HepG2 (cell line): ENCODE data around the gene TRNP1. TPM values are rescaled to one million over a fixed set of nuclear protein-coding genes. Genes with fewer than 3 reads are reported as not detected.

Experiments used
- ATF7 ChIP-seq, 2 experiments: fragments of 450-650 bp in 1 of 2; sonication (generic) in 1 of 2; formaldehyde crosslinking in 1 of 2; IDR thresholded peaks; 2 replicates each; pipeline versions ENCODE4 v1.4.0 to v1.6.1; 2016 to 2020; ENCODE audit warnings: antibody characterized with exemption in 1 of 2, mild to moderate bottlenecking in 1 of 2, missing genetic modification reagents in 1 of 2
- NFATC3 ChIP-seq: sonication (generic); formaldehyde crosslinking; IDR thresholded peaks from 2 replicates; pipeline ENCODE4 v1.5.1; 2020; ENCODE audit warnings: mild to moderate bottlenecking, missing genetic modification reagents
- NONO ChIP-seq, 2 experiments: fragments of 450-650 bp in 1 of 2; sonication (generic) in 1 of 2; formaldehyde crosslinking in 1 of 2; IDR thresholded peaks in 1 of 2; conservative IDR thresholded peaks in 1 of 2; 2 replicates each; pipeline versions ENCODE4 v1.6.1 to v1.8.0; 2017 to 2022; ENCODE audit warnings: mild to moderate bottlenecking in 1 of 2, missing genetic modification reagents in 1 of 2, moderate library complexity in 1 of 2
- TAF1 ChIP-seq: sonication (generic); formaldehyde crosslinking; IDR thresholded peaks from 2 replicates; pipeline ENCODE4 v1.4.0; 2020; ENCODE audit warnings: missing genetic modification reagents
- polyA plus RNA-seq, 8 experiments: library from polyadenylated mRNA; depleted of rRNA in 3 of 8; stranded (reverse) in 7 of 8; unstranded in 1 of 8; fragments of >200 nt; fragmentation: Illumina TruSeq in 4 of 8; extraction: Trizol in 4 of 8; gene quantifications; 2 replicates each; pipeline versions ENCODE4 v1.2.1 to v1.2.3, GENCODE V29; 2011 to 2016; ENCODE audit warnings: low read depth in 4 of 8, missing spikeins in 1 of 8, mixed read lengths in 1 of 8; ENCODE audit not compliant: insufficient read depth in 1 of 8
- total RNA-seq, 5 experiments: library from RNA; depleted of rRNA; stranded (reverse); fragments of >200 nt; fragmentation: Illumina TruSeq; extraction: Trizol; gene quantifications; 2 replicates each; pipeline ENCODE4 v1.2.3, GENCODE V29; 2016; ENCODE audit warnings: low read depth in 1 of 5
- TF ChIP-seq, protein P1 (sequence below): sonication (generic); formaldehyde crosslinking; IDR thresholded peaks from one replicate; pipeline ENCODE4 v1.5.1; 2020; ENCODE audit warnings: mild to moderate bottlenecking, missing genetic modification reagents; ENCODE audit errors: not compliant biosample characterization
- TF ChIP-seq, protein P2 (sequence below): sonication (generic); formaldehyde crosslinking; IDR thresholded peaks from 2 replicates; pipeline ENCODE4 v1.4.0; 2020; ENCODE audit warnings: low read depth, missing genetic modification reagents
- TF ChIP-seq, protein P3 (sequence below): sonication (generic); formaldehyde crosslinking; IDR thresholded peaks from 2 replicates; pipeline ENCODE4 v1.8.0; 2022; ENCODE audit warnings: mild to moderate bottlenecking, missing genetic modification reagents, moderate library complexity
- TF ChIP-seq, protein P4 (sequence below): sonication (generic); formaldehyde crosslinking; IDR thresholded peaks from 2 replicates; pipeline ENCODE4 v1.9.0; 2022; ENCODE audit warnings: low read depth, missing genetic modification reagents

The TRNP1 gene
- total and polyA plus RNA-seq, 2 of the 13 experiments (the other 11 are each of a cell fraction or from before 2014, with no cell fraction given) = 42.0 to 158 TPM

DNA sequence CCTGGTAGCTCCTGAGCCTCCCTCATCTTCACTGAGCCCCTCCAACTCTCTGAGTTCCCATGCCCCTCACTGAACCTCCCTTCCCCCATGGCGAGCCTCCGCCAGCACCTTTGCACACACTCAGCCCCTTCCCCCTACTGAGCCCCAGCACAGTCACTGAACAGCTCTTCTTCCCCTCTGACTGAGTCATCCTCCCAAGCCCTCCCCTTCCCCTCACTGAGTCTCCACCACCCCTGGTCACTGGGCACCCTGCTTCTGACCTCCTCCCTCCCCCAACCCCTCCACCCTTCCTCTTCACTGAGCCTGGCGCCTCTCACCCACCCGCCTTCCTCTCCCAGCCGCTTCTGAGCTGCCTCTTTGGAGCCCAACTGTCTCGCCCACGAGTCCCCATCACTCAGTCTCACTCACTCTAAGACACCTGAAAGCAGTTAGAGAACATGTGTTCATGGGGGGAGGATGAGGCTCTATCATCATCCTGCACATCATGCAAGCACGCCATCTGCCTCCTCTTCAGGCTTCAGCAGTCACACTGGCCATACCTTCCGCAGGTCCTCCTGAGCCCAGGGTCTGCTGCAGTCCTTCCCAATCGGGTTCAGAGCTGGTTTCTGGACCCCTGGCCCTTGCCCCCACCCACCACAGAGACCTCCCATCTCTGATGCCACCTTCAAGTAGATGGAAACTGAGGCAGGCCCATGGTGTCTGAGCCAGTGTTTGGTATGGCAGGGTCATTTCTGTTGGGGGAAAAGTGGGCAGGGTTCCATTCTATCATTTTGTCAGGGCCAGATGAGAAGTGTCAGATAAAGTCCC is 2.0 kb upstream of the TRNP1 start (continued):
- TF ChIP-seq, protein P1, sequence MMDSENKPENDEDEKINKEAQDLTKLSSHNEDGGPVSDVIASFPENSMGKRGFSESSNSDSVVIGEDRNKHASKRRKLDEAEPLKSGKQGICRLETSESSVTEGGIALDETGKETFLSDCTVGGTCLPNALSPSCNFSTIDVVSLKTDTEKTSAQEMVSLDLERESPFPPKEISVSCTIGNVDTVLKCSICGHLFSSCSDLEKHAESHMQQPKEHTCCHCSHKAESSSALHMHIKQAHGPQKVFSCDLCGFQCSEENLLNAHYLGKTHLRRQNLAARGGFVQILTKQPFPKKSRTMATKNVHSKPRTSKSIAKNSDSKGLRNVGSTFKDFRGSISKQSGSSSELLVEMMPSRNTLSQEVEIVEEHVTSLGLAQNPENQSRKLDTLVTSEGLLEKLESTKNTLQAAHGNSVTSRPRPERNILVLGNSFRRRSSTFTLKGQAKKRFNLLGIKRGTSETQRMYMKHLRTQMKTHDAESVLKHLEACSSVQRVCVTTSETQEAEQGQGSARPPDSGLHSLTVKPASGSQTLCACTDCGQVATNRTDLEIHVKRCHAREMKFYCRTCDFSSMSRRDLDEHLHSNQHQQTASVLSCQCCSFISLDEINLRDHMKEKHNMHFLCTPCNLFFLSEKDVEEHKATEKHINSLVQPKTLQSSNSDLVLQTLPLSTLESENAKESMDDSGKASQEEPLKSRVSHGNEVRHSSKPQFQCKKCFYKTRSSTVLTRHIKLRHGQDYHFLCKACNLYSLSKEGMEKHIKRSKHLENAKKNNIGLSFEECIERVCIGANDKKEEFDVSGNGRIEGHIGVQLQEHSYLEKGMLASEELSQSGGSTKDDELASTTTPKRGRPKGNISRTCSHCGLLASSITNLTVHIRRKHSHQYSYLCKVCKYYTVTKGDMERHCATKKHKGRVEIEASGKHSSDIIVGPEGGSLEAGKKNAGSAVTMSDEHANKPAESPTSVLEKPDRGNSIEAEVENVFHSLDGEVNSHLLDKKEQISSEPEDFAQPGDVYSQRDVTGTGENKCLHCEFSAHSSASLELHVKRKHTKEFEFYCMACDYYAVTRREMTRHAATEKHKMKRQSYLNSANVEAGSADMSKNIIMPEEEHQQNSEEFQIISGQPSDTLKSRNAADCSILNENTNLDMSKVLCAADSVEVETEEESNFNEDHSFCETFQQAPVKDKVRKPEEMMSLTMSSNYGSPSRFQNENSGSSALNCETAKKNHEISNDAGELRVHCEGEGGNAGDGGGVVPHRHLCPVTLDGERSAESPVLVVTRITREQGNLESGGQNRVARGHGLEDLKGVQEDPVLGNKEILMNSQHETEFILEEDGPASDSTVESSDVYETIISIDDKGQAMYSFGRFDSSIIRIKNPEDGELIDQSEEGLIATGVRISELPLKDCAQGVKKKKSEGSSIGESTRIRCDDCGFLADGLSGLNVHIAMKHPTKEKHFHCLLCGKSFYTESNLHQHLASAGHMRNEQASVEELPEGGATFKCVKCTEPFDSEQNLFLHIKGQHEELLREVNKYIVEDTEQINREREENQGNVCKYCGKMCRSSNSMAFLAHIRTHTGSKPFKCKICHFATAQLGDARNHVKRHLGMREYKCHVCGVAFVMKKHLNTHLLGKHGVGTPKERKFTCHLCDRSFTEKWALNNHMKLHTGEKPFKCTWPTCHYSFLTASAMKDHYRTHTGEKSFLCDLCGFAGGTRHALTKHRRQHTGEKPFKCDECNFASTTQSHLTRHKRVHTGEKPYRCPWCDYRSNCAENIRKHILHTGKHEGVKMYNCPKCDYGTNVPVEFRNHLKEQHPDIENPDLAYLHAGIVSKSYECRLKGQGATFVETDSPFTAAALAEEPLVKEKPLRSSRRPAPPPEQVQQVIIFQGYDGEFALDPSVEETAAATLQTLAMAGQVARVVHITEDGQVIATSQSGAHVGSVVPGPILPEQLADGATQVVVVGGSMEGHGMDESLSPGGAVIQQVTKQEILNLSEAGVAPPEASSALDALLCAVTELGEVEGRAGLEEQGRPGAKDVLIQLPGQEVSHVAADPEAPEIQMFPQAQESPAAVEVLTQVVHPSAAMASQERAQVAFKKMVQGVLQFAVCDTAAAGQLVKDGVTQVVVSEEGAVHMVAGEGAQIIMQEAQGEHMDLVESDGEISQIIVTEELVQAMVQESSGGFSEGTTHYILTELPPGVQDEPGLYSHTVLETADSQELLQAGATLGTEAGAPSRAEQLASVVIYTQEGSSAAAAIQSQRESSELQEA (CRISPR knock-in tag) = no peak
- TF ChIP-seq, protein P2, sequence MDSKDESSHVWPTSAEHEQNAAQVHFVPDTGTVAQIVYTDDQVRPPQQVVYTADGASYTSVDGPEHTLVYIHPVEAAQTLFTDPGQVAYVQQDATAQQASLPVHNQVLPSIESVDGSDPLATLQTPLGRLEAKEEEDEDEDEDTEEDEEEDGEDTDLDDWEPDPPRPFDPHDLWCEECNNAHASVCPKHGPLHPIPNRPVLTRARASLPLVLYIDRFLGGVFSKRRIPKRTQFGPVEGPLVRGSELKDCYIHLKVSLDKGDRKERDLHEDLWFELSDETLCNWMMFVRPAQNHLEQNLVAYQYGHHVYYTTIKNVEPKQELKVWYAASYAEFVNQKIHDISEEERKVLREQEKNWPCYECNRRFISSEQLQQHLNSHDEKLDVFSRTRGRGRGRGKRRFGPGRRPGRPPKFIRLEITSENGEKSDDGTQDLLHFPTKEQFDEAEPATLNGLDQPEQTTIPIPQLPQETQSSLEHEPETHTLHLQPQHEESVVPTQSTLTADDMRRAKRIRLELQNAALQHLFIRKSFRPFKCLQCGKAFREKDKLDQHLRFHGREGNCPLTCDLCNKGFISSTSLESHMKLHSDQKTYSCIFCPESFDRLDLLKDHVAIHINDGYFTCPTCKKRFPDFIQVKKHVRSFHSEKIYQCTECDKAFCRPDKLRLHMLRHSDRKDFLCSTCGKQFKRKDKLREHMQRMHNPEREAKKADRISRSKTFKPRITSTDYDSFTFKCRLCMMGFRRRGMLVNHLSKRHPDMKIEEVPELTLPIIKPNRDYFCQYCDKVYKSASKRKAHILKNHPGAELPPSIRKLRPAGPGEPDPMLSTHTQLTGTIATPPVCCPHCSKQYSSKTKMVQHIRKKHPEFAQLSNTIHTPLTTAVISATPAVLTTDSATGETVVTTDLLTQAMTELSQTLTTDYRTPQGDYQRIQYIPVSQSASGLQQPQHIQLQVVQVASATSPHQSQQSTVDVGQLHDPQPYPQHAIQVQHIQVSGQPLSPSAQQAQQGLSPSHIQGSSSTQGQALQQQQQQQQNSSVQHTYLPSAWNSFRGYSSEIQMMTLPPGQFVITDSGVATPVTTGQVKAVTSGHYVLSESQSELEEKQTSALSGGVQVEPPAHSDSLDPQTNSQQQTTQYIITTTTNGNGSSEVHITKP (CRISPR knock-in tag) = peak; percentile 40; the same call in 1 of the 2 replicates
- TF ChIP-seq, protein P3, sequence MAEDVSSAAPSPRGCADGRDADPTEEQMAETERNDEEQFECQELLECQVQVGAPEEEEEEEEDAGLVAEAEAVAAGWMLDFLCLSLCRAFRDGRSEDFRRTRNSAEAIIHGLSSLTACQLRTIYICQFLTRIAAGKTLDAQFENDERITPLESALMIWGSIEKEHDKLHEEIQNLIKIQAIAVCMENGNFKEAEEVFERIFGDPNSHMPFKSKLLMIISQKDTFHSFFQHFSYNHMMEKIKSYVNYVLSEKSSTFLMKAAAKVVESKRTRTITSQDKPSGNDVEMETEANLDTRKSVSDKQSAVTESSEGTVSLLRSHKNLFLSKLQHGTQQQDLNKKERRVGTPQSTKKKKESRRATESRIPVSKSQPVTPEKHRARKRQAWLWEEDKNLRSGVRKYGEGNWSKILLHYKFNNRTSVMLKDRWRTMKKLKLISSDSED (CRISPR knock-in tag) = no peak
- TF ChIP-seq TAF1 (CRISPR knock-in tag) (peak; percentile 71), NFATC3 (CRISPR knock-in tag) (0 out of 2 replicates have a peak, but pooled peaks have one; percentile 25), NONO (IDR thresholded peaks at IDR 0.05) (no peak), NONO (CRISPR knock-in tag; conservative IDR thresholded peaks at IDR 0.05) (peak; percentile 50), ATF7 (IDR thresholded peaks at IDR 0.05) (no peak), ATF7 (CRISPR knock-in tag; IDR thresholded peaks at IDR 0.05) (0 out of 2 replicates have a peak, but pooled peaks have one; percentile 31)
- TF ChIP-seq, protein P4, sequence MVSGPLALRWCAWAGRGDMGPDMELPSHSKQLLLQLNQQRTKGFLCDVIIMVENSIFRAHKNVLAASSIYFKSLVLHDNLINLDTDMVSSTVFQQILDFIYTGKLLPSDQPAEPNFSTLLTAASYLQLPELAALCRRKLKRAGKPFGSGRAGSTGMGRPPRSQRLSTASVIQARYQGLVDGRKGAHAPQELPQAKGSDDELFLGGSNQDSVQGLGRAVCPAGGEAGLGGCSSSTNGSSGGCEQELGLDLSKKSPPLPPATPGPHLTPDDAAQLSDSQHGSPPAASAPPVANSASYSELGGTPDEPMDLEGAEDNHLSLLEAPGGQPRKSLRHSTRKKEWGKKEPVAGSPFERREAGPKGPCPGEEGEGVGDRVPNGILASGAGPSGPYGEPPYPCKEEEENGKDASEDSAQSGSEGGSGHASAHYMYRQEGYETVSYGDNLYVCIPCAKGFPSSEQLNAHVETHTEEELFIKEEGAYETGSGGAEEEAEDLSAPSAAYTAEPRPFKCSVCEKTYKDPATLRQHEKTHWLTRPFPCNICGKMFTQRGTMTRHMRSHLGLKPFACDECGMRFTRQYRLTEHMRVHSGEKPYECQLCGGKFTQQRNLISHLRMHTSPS (CRISPR knock-in tag) = peak; percentile 89
